Activated naive CD4-positive, alpha-beta T cell treated with anti-CD3 and anti-CD28 coated beads for 36 hours (primary cell): ENCODE data around the gene MUC13. TPM values are rescaled to one million over a fixed set of nuclear protein-coding genes. Genes with fewer than 3 reads are reported as not detected.
A peak's percentile ranks its signal among the peaks of the same experiment; 100 is the strongest.

Experiments used
- CTCF ChIA-PET: fragments of 350-600 bp; sonication (Branson Sonifier 250); formaldehyde crosslinking; loops from one replicate; lab custom pipeline; 2021; ENCODE audit warnings: antibody characterized with exemption; lab: Charles Lee
- DNase-seq: peaks from one replicate; pipeline ENCODE4 v3.0.0-alpha.2; 2020
- H3K27ac Mint-ChIP-seq: one replicate; pipeline ENCODE4 v1.8.0; 2021; ENCODE audit warnings: mild to moderate bottlenecking, mixed read lengths
- H3K27me3 Mint-ChIP-seq: one replicate; pipeline ENCODE4 v1.8.0; 2021; ENCODE audit warnings: low read depth, mixed read lengths
- H3K36me3 Mint-ChIP-seq: one replicate; pipeline ENCODE4 v1.8.0; 2021; ENCODE audit warnings: low read depth, mixed read lengths
- H3K4me1 Mint-ChIP-seq: one replicate; pipeline ENCODE4 v1.8.0; 2021; ENCODE audit warnings: low read depth, mixed read lengths
- H3K4me3 Mint-ChIP-seq: one replicate; pipeline ENCODE4 v1.8.0; 2021; ENCODE audit warnings: mild to moderate bottlenecking, moderate library complexity, mixed read lengths
- H3K9me3 Mint-ChIP-seq: one replicate; pipeline ENCODE4 v1.8.0; 2021; ENCODE audit warnings: mixed read lengths
- intact Hi-C: fragments of 100-400 bp; cut with micrococcal nuclease; formaldehyde crosslinking; loops from one replicate; pipeline ENCODE4 v1.15.1; 2023
- total RNA-seq, 2 experiments: library from RNA; stranded (reverse); gene quantifications; one replicate each; pipeline ENCODE4 v1.2.3, GENCODE V29; 2021

Gene MUC13
- total RNA-seq, 2 experiments from 2014 or later, result not detected

GRCh38 chr3:124888482-124889441 is 45.8 kb downstream of the MUC13 start:
- H3K4me1 Mint-ChIP-seq, result no peaks in the 10 kb centered on the region
- H3K27ac Mint-ChIP-seq, result no peak overlapping the region
- no peaks in the 10 kb centered on the region for H3K9me3 Mint-ChIP-seq
- H3K4me3 Mint-ChIP-seq, result peak overlapping the region; percentile 59
- no peak for DNase-seq
- intact Hi-C loops, result no loop called here
- CTCF ChIA-PET, result interaction anchor here (1.5 to 2.3 kb wide), 2 partner anchors 13 to 14 kb away, joined by 5 to 13 read pairs; no protein-coding TSS in a partner anchor
- no peaks in the 10 kb centered on the region for H3K36me3 Mint-ChIP-seq
- H3K27me3 Mint-ChIP-seq, result peaks cover 30% of the 10 kb centered on the region

GRCh38 chr3:124887932-124888298 is 46.6 kb downstream of the MUC13 start:
- intact Hi-C loops, result no loop called here
- Mint-ChIP-seq H3K36me3 (no peaks in the 10 kb centered on the region), H3K27me3 (peaks cover 35% of the 10 kb centered on the region), H3K4me1 (no peaks in the 10 kb centered on the region), H3K4me3 (peak overlapping the region; percentile 59), H3K27ac (no peak overlapping the region), H3K9me3 (no peaks in the 10 kb centered on the region)
- CTCF ChIA-PET, result interaction anchor here (2.3 kb wide), 1 partner anchor 13 kb away, joined by 13 read pairs; no protein-coding TSS in a partner anchor
- DNase-seq, result no peak

- no peak within 1 kb of the TSS for H3K27ac Mint-ChIP-seq
- H3K4me3 Mint-ChIP-seq, result peak within 1 kb of the TSS; percentile 59
- peak; percentile 42 for DNase-seq
- H3K9me3 Mint-ChIP-seq, result no peaks in the 10 kb centered on the region
- CTCF ChIA-PET, result no interaction called here
- H3K27me3 Mint-ChIP-seq, result peaks cover 35% of the 10 kb centered on the region
- intact Hi-C loops, result no loop called here
- H3K36me3 Mint-ChIP-seq, result no peaks in the 10 kb centered on the region
- no peaks in the 10 kb centered on the region for H3K4me1 Mint-ChIP-seq
These were observed 47.2 kb downstream of the MUC13 start, which contains the start of gene ITGB5 for GRCh38 chr3:124887177-124887931. TSS of gene ITGB5 (minus strand) at chr3:124887365. CDS start at chr3:124887000, 365 bp downstream.

- Mint-ChIP-seq H3K27ac (no peak overlapping the region), H3K36me3 (no peaks in the 10 kb centered on the region), H3K4me1 (no peaks in the 10 kb centered on the region), H3K4me3 (peak overlapping the region; percentile 3), H3K9me3 (no peaks in the 10 kb centered on the region), H3K27me3 (peaks cover 35% of the 10 kb centered on the region)
- CTCF ChIA-PET, result interaction anchor here (0.7 kb wide), 1 partner anchor 15 kb away, joined by 3 read pairs; no protein-coding TSS in a partner anchor
- intact Hi-C loops, result loop anchor here (1.0 kb wide), 1 partner anchor 51 kb away; no protein-coding TSS in a partner anchor
- DNase-seq, result peak; percentile 51
These were observed 48.1 kb downstream of the MUC13 start for GRCh38 chr3:124886168-124887056.

GRCh38 chr3:124885466-124886167 is 48.9 kb downstream of the MUC13 start:
- CTCF ChIA-PET, result interaction anchor here (0.6 to 1.3 kb wide), 2 partner anchors 13 to 16 kb away, joined by 4 read pairs; no protein-coding TSS in a partner anchor
- peak overlapping the region; percentile 3 for H3K4me3 Mint-ChIP-seq
- H3K36me3 Mint-ChIP-seq, result no peaks in the 10 kb centered on the region
- no peaks in the 10 kb centered on the region for H3K4me1 Mint-ChIP-seq
- H3K27ac Mint-ChIP-seq, result no peak overlapping the region
- H3K9me3 Mint-ChIP-seq, result no peaks in the 10 kb centered on the region
- no peak for DNase-seq
- intact Hi-C loops, result loop anchor here (1.0 kb wide), 1 partner anchor 50 kb away; no protein-coding TSS in a partner anchor
- peaks cover 34% of the 10 kb centered on the region for H3K27me3 Mint-ChIP-seq

- CTCF ChIA-PET, result interaction anchor here (0.6 to 1.3 kb wide), 2 partner anchors 17 to 53 kb away, joined by 3 to 4 read pairs; no protein-coding TSS in a partner anchor
- peaks cover 32% of the 10 kb centered on the region for H3K27me3 Mint-ChIP-seq
These were observed 50.0 kb downstream of the MUC13 start for GRCh38 chr3:124884474-124885101.

GRCh38 chr3:124883766-124884473 is 50.6 kb downstream of the MUC13 start:
- CTCF ChIA-PET, result interaction anchor here (1.3 kb wide), 1 partner anchor 17 kb away, joined by 4 read pairs; no protein-coding TSS in a partner anchor

More at GRCh38 chr3:124884474-124885101, 50.0 kb downstream of the MUC13 start:
- H3K36me3 Mint-ChIP-seq, result no peaks in the 10 kb centered on the region
- no peaks in the 10 kb centered on the region for H3K4me1 Mint-ChIP-seq
- no peak overlapping the region for H3K27ac Mint-ChIP-seq
- DNase-seq, result no peak
- H3K4me3 Mint-ChIP-seq, result no peak overlapping the region
- intact Hi-C loops, result no loop called here
- no peaks in the 10 kb centered on the region for H3K9me3 Mint-ChIP-seq

GRCh38 chr3:124882816-124883747 is 51.5 kb downstream of the MUC13 start:
- Mint-ChIP-seq H3K9me3 (no peaks in the 10 kb centered on the region), H3K27ac (no peak overlapping the region), H3K4me1 (peaks cover 12% of the 10 kb centered on the region), H3K4me3 (no peak overlapping the region), H3K27me3 (peaks cover 27% of the 10 kb centered on the region), H3K36me3 (no peaks in the 10 kb centered on the region)
- no peak for DNase-seq
- CTCF ChIA-PET, result interaction anchor here (0.7 to 2.1 kb wide), 2 partner anchors 18 to 48 kb away, joined by 3 to 9 read pairs; no protein-coding TSS in a partner anchor
- intact Hi-C loops, result no loop called here

More at GRCh38 chr3:124883766-124884473, 50.6 kb downstream of the MUC13 start:
- no peak overlapping the region for H3K27ac Mint-ChIP-seq
- H3K27me3 Mint-ChIP-seq, result peaks cover 30% of the 10 kb centered on the region
- H3K9me3 Mint-ChIP-seq, result no peaks in the 10 kb centered on the region
- DNase-seq, result no peak
- no peak overlapping the region for H3K4me3 Mint-ChIP-seq
- peaks cover 5% of the 10 kb centered on the region for H3K4me1 Mint-ChIP-seq
- H3K36me3 Mint-ChIP-seq, result no peaks in the 10 kb centered on the region
- intact Hi-C loops, result no loop called here

- Mint-ChIP-seq H3K27ac (no peak overlapping the region), H3K4me1 (peaks cover 12% of the 10 kb centered on the region), H3K36me3 (no peaks in the 10 kb centered on the region), H3K9me3 (no peaks in the 10 kb centered on the region), H3K27me3 (peaks cover 21% of the 10 kb centered on the region), H3K4me3 (no peak overlapping the region)
- intact Hi-C loops, result no loop called here
- CTCF ChIA-PET, result interaction anchor here (0.7 to 2.1 kb wide), 2 partner anchors 19 to 47 kb away, joined by 3 to 9 read pairs; no protein-coding TSS in a partner anchor
- DNase-seq, result no peak
These were observed 52.4 kb downstream of the MUC13 start for GRCh38 chr3:124881976-124882697.
